SK-N-SH (cell line): ENCODE measurements around the gene ST6GALNAC3. TPM values are rescaled to one million over a fixed set of nuclear protein-coding genes. Genes with fewer than 3 reads are reported as not detected.

Experiments
- CTCF ChIA-PET: fragments of 300-600, 350-600 bp; formaldehyde crosslinking; extraction: SDS; loops from one replicate; lab custom pipeline; 2021; lab: Yijun Ruan, JAX
- POLR2A ChIA-PET: fragments of 350-600 bp; sonication (Branson Sonifier 250); formaldehyde crosslinking; extraction: SDS; loops from one replicate; lab custom pipeline; 2020; ENCODE audit warnings: antibody characterized with exemption, inconsistent platforms; lab: Yijun Ruan, JAX
- DNase-seq: peaks from one replicate; pipeline ENCODE4 v3.0.0; 2012
- H2AFZ ChIP-seq: fragments of 200-600 bp; sonication (generic); 2 replicates; pipeline ENCODE4 v1.8.1; 2016; ENCODE audit warnings: antibody characterized with exemption, mild to moderate bottlenecking, low read depth
- H3F3A ChIP-seq: fragments of 200-600 bp; sonication (generic); replicated peaks from 2 replicates; pipeline ENCODE3; 2016; ENCODE audit warnings: antibody characterized with exemption, mild to moderate bottlenecking; ENCODE audit not compliant: insufficient read depth
- H3K27ac ChIP-seq, 2 experiments: fragments of 200-500 bp in 1 of 2; fragments of 200-600 bp in 1 of 2; sonication (Bioruptor generic) in 1 of 2; sonication (generic), shearing (Covaris generic) in 1 of 2; 2 replicates each; pipeline versions ENCODE4 v1.5.1 to v1.6.1; 2014 to 2016; ENCODE audit warnings: low read depth in 2 of 2, inconsistent platforms in 1 of 2, low read length in 1 of 2, mild to moderate bottlenecking in 1 of 2, mixed read lengths in 1 of 2
- H3K27me3 ChIP-seq: fragments of 200-600 bp; sonication (generic), shearing (Covaris generic); 2 replicates; pipeline ENCODE4 v1.6.1; 2016; ENCODE audit warnings: mixed run types; ENCODE audit not compliant: insufficient read depth
- H3K36me3 ChIP-seq, 2 experiments: fragments of 200-500 bp in 1 of 2; fragments of 200-600 bp in 1 of 2; sonication (Bioruptor generic) in 1 of 2; sonication (generic) in 1 of 2; replicated peaks in 1 of 2; 2 replicates each; pipeline versions ENCODE3 to v1.5.1; 2014 to 2016; ENCODE audit warnings: low read length in 1 of 2, mild to moderate bottlenecking in 1 of 2; ENCODE audit not compliant: insufficient read depth in 2 of 2, control insufficient read depth in 1 of 2
- H3K4me1 ChIP-seq, 2 experiments: fragments of 200-500 bp in 1 of 2; fragments of 200-600 bp in 1 of 2; sonication (Bioruptor generic) in 1 of 2; sonication (generic), shearing (Covaris generic) in 1 of 2; 2 replicates each; pipeline versions ENCODE4 v1.5.1 to v1.6.1; 2014 to 2016; ENCODE audit warnings: low read depth in 1 of 2, low read length in 1 of 2, mixed run types in 1 of 2; ENCODE audit not compliant: insufficient read depth in 2 of 2, control insufficient read depth in 1 of 2
- H3K4me2 ChIP-seq: fragments of 200-600 bp; sonication (generic), shearing (Covaris generic); 2 replicates; pipeline ENCODE4 v1.6.1; 2017; ENCODE audit warnings: mixed run types
- H3K4me3 ChIP-seq, 2 experiments: fragments of 200-500 bp in 1 of 2; fragments of 200-600 bp in 1 of 2; sonication (Bioruptor generic) in 1 of 2; sonication (generic), shearing (Covaris generic) in 1 of 2; 2 replicates each; pipeline versions ENCODE4 v1.5.1 to v1.8.1; 2014 to 2016; ENCODE audit warnings: low read depth in 2 of 2, inconsistent platforms in 1 of 2, low read length in 1 of 2, mild to moderate bottlenecking in 1 of 2, mixed read lengths in 1 of 2, moderate library complexity in 1 of 2
- H3K79me2 ChIP-seq: fragments of 200-600 bp; sonication (generic); 2 replicates; pipeline ENCODE4 v1.8.1; 2017; ENCODE audit warnings: mild to moderate bottlenecking; ENCODE audit not compliant: insufficient read depth
- H3K9ac ChIP-seq: fragments of 200-600 bp; sonication (generic); 2 replicates; pipeline ENCODE4 v1.6.1; 2017; ENCODE audit warnings: mixed run types
- H3K9me2 ChIP-seq: fragments of 200-600 bp; sonication (generic); 2 replicates; pipeline ENCODE4 v1.6.1; 2017; ENCODE audit warnings: mixed run types
- H3K9me3 ChIP-seq: fragments of 200-600 bp; sonication (generic); 2 replicates; pipeline ENCODE4 v1.6.1; 2017; ENCODE audit warnings: mixed run types, mild to moderate bottlenecking, moderate library complexity
- H4K20me1 ChIP-seq: fragments of 200-600 bp; sonication (generic); 2 replicates; pipeline ENCODE4 v1.6.1; 2017; ENCODE audit warnings: mild to moderate bottlenecking, mixed run types; ENCODE audit not compliant: insufficient read depth
- CHD2 ChIP-seq: fragments of 150-350 bp; IDR thresholded peaks from 2 replicates; pipeline ENCODE4 v1.6.1; 2018; ENCODE audit warnings: low read length; ENCODE audit not compliant: partially characterized antibody
- EP300 ChIP-seq, 2 experiments: IDR thresholded peaks; 2 replicates each; pipeline versions ENCODE4 v1.4.0 to v1.6.1; 2012; ENCODE audit warnings: borderline replicate concordance in 1 of 2, low read depth in 1 of 2, low read length in 1 of 2
- EZH2phosphoT487 ChIP-seq: fragments of 200-600 bp; sonication (generic); IDR thresholded peaks from 2 replicates; pipeline ENCODE4 v1.6.1; 2017; ENCODE audit warnings: low read depth, mixed run types, mild to moderate bottlenecking, antibody characterized with exemption, moderate library complexity, borderline replicate concordance
- FOSL2 ChIP-seq: IDR thresholded peaks from 2 replicates; pipeline ENCODE4 v1.4.0; 2012; ENCODE audit warnings: low read depth, mild to moderate bottlenecking, moderate library complexity, borderline replicate concordance
- FOXJ3 ChIP-seq: sonication (generic); formaldehyde crosslinking; IDR thresholded peaks from 2 replicates; pipeline ENCODE4 v1.5.1; 2020; ENCODE audit warnings: mild to moderate bottlenecking, missing genetic modification reagents
- GABPA ChIP-seq: IDR thresholded peaks from 2 replicates; pipeline ENCODE4 v1.4.0; 2012; ENCODE audit warnings: low read depth, mild to moderate bottlenecking
- JUND ChIP-seq: IDR thresholded peaks from 2 replicates; pipeline ENCODE4 v1.4.0; 2012
- MEF2A ChIP-seq: IDR thresholded peaks from 2 replicates; pipeline ENCODE4 v1.4.0; 2012; ENCODE audit warnings: low read depth, borderline replicate concordance
- NFIC ChIP-seq: IDR thresholded peaks from 2 replicates; pipeline ENCODE4 v1.4.0; 2012; ENCODE audit warnings: borderline replicate concordance
- NRF1 ChIP-seq: IDR thresholded peaks from 2 replicates; pipeline ENCODE4 v1.6.1; 2012; ENCODE audit warnings: low read depth, mild to moderate bottlenecking, low read length
- POLR2AphosphoS5 ChIP-seq: IDR thresholded peaks from 2 replicates; pipeline ENCODE4 v1.6.1; 2012; ENCODE audit warnings: low read depth, low read length
- RCOR1 ChIP-seq: fragments of 150-350 bp; IDR thresholded peaks from 2 replicates; pipeline ENCODE4 v1.6.1; 2017; ENCODE audit warnings: antibody characterized with exemption, low read length
- RXRA ChIP-seq: IDR thresholded peaks from 2 replicates; pipeline ENCODE4 v1.4.0; 2012; ENCODE audit warnings: low read depth, mild to moderate bottlenecking, borderline replicate concordance
- SIN3A ChIP-seq: IDR thresholded peaks from 2 replicates; pipeline ENCODE4 v1.6.1; 2012; ENCODE audit warnings: low read depth, mild to moderate bottlenecking, low read length, moderate library complexity, borderline replicate concordance
- SMC3 ChIP-seq: IDR thresholded peaks from 2 replicates; pipeline ENCODE4 v1.6.1; 2012; ENCODE audit warnings: low read depth, low read length, improper control_type of control experiment
- TAF1 ChIP-seq: IDR thresholded peaks from 2 replicates; pipeline ENCODE4 v1.6.1; 2012; ENCODE audit warnings: low read depth, mild to moderate bottlenecking, low read length, moderate library complexity, borderline replicate concordance
- TCF12 ChIP-seq: IDR thresholded peaks from 2 replicates; pipeline ENCODE4 v1.4.0; 2012
- TEAD4 ChIP-seq: IDR thresholded peaks from 2 replicates; pipeline ENCODE4 v1.4.0; 2012; ENCODE audit warnings: mild to moderate bottlenecking, borderline replicate concordance; ENCODE audit not compliant: insufficient read depth
- WGBS: methylation state at CpG from one replicate; pipeline ENCODE4 v1.1.6; 2017; ENCODE audit warnings: low lambda C conversion rate; 5-methylcytosine and 5-hydroxymethylcytosine counted together
- polyA plus RNA-seq, 3 experiments: library from polyadenylated mRNA; depleted of rRNA; stranded (reverse); fragments of >200 nt; gene quantifications; 2 replicates each; pipeline ENCODE4 v1.2.3, GENCODE V29; 2012
- TF ChIP-seq, protein P1 (sequence below): fragments of 150-350 bp; IDR thresholded peaks from 2 replicates; pipeline ENCODE4 v1.6.1; 2016; ENCODE audit warnings: mild to moderate bottlenecking, low read depth, low read length
- TF ChIP-seq, protein P2 (sequence below): fragments of 150-350 bp; IDR thresholded peaks from 2 replicates; pipeline ENCODE4 v1.6.1; 2017; ENCODE audit warnings: antibody characterized with exemption, low read length, low read depth, borderline replicate concordance
- TF ChIP-seq, protein P3 (sequence below): IDR thresholded peaks from 2 replicates; pipeline ENCODE4; 2012

Gene ST6GALNAC3
- polyA plus RNA-seq, 1 of the 3 experiments (the other 2 are of a cell fraction), result 8.1 TPM

DNA sequence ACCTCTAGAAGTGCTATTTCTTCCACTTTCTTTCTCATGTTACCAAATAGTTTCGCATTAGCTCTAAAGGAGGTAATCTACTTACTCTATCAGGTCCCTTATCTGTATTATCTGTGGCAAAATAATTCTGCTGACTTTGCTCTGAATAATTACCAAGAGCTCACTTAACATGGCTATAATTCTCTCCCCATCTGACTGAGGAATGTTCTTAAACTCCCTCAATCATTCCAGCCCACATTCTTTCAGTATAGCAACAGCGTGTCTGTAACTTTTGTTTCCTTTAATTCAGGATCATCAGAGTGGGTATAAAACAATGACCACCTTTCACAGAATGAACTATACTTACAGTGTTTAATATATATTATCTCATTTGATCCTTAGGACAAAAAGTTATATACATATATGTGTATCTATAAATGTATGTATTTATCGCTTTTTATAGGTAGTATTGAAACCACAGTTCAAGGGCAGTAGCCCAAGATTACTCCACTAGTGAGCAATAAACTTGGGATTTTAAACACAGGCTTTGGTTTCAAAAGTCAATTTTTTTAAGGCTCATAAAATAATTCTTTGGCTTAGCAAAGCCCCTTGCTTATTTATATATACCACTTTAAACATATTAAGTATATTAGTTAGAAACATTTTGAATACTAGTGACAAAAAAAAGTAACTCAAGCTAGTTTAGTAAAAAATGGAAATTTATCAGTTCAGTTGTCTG is 36.1 kb upstream of the ST6GALNAC3 start:
- Histone ChIP-seq H3K4me1 (peaks cover 7 to 9% of the 10 kb centered on the region in 2 experiments; a peak in 3 of 4 replicates), H3K9me2 (no peaks in the 10 kb centered on the region)
- CTCF ChIA-PET, result no interaction called here

DNA sequence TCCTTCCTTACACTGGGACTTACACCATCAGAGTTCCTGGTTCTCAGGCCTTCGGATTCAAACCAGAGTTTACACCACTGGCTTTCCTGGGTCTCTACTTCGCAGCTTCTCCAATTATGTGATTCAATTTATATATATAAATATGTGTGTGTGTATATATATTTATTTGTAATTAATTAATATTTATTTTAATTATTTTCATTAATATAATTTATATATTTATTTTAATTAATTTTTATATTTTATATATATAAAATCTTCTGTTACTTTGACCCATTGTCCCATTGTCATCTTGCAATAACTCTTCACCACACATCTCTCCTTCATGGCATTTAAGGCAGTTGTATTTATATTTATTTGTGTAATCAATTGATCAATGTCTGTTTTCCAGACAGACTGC is 28.4 kb upstream of the ST6GALNAC3 start:
- H3K79me2 ChIP-seq, result no peaks in the 10 kb centered on the region
- peaks cover 0 to 20% of the 10 kb centered on the region in 2 experiments; a peak in 2 of 4 replicates for H3K4me1 ChIP-seq
- WGBS, result 85% methylated on average over 2 of the region's 2 CpGs
- no peak overlapping the region for H3K9ac ChIP-seq
- no peak overlapping the region for H2AFZ ChIP-seq
- H3K9me2 ChIP-seq, result no peaks in the 10 kb centered on the region
- CTCF ChIA-PET, result interaction anchor here (1.0 kb wide), 1 partner anchor 9 kb away, joined by 3 read pairs; no protein-coding TSS in a partner anchor
- H4K20me1 ChIP-seq, result no peaks in the 10 kb centered on the region
- no peak overlapping the region for H3K4me2 ChIP-seq
- DNase-seq, result no peak
- no peak for TF ChIP-seq JUND
- no peak for TF ChIP-seq SMC3
- TF ChIP-seq FOSL2, result no peak
- no peak for TF ChIP-seq RCOR1
- no peak for TF ChIP-seq NFIC
- no peak for TF ChIP-seq GABPA
- TF ChIP-seq CHD2, result no peak
- TF ChIP-seq, protein P1, sequence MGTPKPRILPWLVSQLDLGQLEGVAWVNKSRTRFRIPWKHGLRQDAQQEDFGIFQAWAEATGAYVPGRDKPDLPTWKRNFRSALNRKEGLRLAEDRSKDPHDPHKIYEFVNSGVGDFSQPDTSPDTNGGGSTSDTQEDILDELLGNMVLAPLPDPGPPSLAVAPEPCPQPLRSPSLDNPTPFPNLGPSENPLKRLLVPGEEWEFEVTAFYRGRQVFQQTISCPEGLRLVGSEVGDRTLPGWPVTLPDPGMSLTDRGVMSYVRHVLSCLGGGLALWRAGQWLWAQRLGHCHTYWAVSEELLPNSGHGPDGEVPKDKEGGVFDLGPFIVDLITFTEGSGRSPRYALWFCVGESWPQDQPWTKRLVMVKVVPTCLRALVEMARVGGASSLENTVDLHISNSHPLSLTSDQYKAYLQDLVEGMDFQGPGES, result no peak
- no peak for TF ChIP-seq TAF1
- no peak for TF ChIP-seq MEF2A
- TF ChIP-seq RXRA, result no peak
- no peak for TF ChIP-seq EZH2phosphoT487
- no peak for TF ChIP-seq NRF1
- TF ChIP-seq, protein P2, sequence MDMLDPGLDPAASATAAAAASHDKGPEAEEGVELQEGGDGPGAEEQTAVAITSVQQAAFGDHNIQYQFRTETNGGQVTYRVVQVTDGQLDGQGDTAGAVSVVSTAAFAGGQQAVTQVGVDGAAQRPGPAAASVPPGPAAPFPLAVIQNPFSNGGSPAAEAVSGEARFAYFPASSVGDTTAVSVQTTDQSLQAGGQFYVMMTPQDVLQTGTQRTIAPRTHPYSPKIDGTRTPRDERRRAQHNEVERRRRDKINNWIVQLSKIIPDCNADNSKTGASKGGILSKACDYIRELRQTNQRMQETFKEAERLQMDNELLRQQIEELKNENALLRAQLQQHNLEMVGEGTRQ, result no peak
- TF ChIP-seq TCF12, result no peak
- POLR2A ChIA-PET, result no interaction called here
- H3K36me3 ChIP-seq, result no peaks in the 10 kb centered on the region
- H3K9me3 ChIP-seq, result no peaks in the 10 kb centered on the region
- H3K4me3 ChIP-seq, result no peak overlapping the region
- H3K27ac ChIP-seq, result no peak overlapping the region
- no peaks in the 10 kb centered on the region for H3F3A ChIP-seq
- H3K27me3 ChIP-seq, result no peaks in the 10 kb centered on the region

More for the DNA sequence above, 36.1 kb upstream of the ST6GALNAC3 start:
- H3K4me2 ChIP-seq, result peak overlapping the region; percentile 39; the same call in 1 of the 2 replicates
- H3K79me2 ChIP-seq, result no peaks in the 10 kb centered on the region
- no peaks in the 10 kb centered on the region for H4K20me1 ChIP-seq
- H3K4me3 ChIP-seq, result no peak overlapping the region
- 51% methylated on average over 3 of the region's 3 CpGs for WGBS
- POLR2A ChIA-PET, result no interaction called here
- no peak for TF ChIP-seq SMC3
- peak; percentile 63; the same call in 1 of the 2 replicates for TF ChIP-seq POLR2AphosphoS5
- peak; percentile 85 for TF ChIP-seq TCF12
- TF ChIP-seq EZH2phosphoT487, result no peak
- peak; percentile 74 for TF ChIP-seq NFIC
- peak; percentile 32; the same call in 1 of the 2 replicates for TF ChIP-seq FOSL2
- TF ChIP-seq EP300 (IDR thresholded peaks at IDR 0.05; ENCODE audit: borderline replicate concordance in 1 of 2, low read depth in 1 of 2, low read length in 1 of 2), result peak; percentile 6 to 83; a peak in 3 of 4 replicates
- 0 out of 2 replicates have a peak, but pooled peaks have one; percentile 46 for TF ChIP-seq SIN3A
- TF ChIP-seq JUND, result peak; percentile 85
- no peak for TF ChIP-seq FOXJ3 (CRISPR knock-in tag)
- TF ChIP-seq RXRA, result 0 out of 2 replicates have a peak, but pooled peaks have one; percentile 37
- TF ChIP-seq, protein P3, sequence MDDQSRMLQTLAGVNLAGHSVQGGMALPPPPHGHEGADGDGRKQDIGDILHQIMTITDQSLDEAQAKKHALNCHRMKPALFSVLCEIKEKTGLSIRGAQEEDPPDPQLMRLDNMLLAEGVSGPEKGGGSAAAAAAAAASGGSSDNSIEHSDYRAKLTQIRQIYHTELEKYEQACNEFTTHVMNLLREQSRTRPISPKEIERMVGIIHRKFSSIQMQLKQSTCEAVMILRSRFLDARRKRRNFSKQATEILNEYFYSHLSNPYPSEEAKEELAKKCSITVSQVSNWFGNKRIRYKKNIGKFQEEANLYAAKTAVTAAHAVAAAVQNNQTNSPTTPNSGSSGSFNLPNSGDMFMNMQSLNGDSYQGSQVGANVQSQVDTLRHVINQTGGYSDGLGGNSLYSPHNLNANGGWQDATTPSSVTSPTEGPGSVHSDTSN, result peak; percentile 91
- peak; percentile 86 for TF ChIP-seq TEAD4
- no peaks in the 10 kb centered on the region for H3K36me3 ChIP-seq
- no peak for DNase-seq
- H2AFZ ChIP-seq, result peak overlapping the region; percentile 71; the same call in 1 of the 2 replicates
- H3K27ac ChIP-seq, result peak overlapping the region; percentile 44 to 79; a peak in 2 of 4 replicates
- H3K9ac ChIP-seq, result no peak overlapping the region
- H3K9me3 ChIP-seq, result no peaks in the 10 kb centered on the region
- no peaks in the 10 kb centered on the region for H3K27me3 ChIP-seq
- H3F3A ChIP-seq, result no peaks in the 10 kb centered on the region
